NCI-H510A (cell line): ENCODE measurements around the gene PEX10.

Source experiments
- DNase-seq: peaks from one replicate; lab custom pipeline; 2025; lab: John Stamatoyannopoulos, UW

PEX10 gene

DNA sequence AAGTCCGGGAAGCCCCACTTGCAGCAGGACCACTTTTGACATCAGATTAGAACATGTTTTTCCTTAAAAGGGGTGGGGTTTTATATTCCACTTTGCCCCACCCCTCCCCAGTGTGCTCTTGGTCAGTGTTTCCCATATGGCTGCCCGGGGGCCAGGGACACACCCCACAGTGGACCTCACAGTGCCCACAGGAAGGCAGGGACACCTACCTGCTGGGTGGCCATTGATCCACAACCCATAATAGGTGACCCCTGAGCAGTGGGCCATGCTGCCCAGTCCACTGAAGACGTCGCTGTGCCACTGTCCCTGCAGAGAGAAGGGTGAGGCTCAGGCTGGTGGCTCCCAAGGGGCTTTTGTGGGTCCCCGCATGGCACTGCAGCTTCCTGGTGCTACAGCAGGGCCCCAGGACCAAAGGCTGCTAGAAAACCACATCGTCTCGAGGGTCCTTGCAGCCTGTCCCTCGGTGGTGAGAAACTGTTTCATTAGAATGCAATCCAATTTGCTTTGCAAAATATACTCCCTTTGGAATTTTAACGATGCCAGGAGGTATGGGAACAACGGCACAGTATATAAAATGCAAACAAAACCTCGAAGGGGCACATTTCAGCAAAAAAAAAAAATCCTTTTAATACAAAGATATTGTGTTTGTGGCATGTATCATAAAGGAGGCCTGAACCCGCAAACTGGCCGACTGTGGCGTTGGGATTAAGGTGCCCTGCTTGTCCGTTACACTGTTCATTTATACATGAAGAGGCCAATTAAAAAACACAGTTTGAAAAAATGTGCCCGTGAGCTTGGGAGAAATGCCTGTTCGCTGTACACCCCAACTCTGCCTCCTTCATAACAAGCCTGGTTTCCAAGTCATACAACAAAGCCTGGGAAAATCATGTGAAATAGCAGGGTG lies 37.9 kb downstream of the PEX10 start:
- DNase-seq: no peak

DNA sequence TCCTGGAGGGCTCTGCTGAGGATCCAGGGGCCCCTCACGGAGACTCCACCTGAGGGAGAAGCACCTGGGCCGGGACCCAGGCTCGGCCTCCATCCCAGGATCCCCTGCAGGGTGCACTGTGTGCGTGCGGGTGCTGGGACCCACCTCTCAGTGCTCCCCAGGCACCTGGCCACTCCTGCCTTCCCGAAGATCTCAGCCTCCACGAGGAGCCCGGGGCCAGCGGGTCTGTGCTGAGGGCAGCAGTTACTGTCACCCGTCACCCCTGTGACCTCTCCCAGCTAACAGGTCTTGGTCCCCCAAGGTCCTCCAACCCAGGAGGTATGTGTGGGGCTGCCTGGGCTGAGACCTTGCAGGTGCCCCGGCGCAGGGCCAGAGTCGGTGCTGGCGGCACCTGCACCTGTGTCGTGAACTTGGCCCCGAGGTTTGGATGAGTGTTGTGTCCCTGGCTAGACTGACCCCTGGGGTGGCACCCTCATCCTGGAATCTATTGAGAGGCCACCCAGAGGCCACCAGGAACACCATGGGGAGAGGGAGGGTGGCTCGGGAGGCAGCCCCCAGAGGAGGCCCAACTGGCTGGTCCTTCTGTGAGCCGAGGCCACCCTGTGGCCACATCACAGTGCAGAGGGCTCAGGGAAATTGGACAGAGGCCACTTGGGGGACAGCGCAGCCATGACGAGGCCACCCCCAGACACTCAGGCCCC lies 38.7 kb downstream of the PEX10 start:
- DNase-seq: no peak

DNA sequence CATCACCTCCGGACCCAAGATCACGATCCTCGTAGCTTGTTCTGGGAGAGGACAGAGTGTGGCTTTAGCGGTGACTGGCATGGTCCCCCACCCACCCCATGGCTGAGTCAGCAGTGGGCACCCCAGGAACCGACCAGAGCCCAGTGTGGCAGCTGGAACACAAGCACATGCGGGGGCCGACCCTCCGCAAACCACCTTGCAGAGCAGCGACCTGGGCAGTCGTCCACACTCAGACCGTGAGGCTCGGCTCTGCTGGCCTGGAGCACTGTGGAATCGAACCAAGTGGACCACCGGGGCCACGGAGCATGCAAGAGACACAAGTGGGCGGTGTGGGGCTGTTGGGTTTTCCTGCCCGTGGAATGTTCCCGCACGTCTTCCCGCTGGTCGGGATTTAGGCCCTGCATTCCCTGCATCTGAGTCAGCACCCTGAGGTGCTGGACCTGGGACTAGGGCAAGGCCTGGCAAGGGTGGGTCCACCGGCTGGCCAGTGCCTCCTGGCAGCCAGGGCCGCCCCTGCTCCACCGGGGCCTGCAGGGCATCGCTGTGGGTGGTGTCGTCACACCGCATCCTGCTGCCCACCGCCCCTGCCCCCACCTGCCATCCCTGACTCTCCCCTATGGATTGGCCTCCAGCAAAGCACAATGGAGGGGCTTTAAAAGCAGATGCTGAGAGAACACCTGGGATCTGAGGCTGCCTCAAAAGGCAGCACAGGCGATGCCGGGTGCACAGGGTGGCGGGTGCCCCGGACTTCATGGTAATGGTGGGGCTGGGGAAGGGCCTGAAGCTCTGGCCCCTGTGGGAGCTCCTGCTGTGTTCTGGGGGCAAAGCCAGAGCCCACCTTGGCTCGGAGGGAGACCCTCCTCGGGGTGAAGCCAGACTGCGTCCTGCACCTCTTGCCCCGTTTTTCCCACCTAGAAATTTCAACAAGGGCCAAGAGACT lies 39.5 kb downstream of the PEX10 start:
- DNase-seq: no peak

- no peak for DNase-seq
These were observed 44.2 kb downstream of the PEX10 start for GRCh38 chr1:2368053-2368744.

DNA sequence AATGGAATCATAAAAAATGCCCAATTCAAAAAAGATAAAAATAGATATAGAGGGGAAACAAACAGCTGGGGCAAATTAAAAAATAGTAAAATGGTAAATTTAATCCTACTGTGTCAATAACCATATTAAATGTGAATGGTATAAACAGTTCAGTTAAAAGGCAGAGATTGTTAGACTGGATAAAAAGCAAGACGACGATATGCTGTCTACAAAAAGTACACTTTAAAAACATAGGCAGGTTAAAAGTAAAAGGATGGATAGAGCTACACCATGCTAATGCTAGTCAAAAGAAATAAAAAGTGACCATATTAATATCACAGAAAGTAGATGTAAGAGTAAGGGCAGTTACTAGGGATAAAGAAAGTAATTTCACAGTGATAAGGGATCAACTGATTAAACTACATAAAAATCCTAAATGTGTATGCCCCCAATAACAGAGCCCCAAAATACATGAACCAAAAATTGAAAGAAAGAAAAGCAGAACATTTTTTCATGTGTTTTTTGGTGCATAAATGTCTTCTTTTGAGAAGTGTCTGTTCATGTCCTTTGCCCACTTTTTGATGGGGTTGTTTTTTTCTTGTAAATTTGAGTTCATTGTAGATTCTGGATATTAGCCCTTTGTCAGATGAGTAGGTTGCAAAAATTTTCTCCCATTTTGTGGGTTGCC lies 48.4 kb downstream of the PEX10 start:
- no peak for DNase-seq

- DNase-seq: no peak
These were observed 51.6 kb downstream of the PEX10 start for GRCh38 chr1:2360588-2361364.

DNA sequence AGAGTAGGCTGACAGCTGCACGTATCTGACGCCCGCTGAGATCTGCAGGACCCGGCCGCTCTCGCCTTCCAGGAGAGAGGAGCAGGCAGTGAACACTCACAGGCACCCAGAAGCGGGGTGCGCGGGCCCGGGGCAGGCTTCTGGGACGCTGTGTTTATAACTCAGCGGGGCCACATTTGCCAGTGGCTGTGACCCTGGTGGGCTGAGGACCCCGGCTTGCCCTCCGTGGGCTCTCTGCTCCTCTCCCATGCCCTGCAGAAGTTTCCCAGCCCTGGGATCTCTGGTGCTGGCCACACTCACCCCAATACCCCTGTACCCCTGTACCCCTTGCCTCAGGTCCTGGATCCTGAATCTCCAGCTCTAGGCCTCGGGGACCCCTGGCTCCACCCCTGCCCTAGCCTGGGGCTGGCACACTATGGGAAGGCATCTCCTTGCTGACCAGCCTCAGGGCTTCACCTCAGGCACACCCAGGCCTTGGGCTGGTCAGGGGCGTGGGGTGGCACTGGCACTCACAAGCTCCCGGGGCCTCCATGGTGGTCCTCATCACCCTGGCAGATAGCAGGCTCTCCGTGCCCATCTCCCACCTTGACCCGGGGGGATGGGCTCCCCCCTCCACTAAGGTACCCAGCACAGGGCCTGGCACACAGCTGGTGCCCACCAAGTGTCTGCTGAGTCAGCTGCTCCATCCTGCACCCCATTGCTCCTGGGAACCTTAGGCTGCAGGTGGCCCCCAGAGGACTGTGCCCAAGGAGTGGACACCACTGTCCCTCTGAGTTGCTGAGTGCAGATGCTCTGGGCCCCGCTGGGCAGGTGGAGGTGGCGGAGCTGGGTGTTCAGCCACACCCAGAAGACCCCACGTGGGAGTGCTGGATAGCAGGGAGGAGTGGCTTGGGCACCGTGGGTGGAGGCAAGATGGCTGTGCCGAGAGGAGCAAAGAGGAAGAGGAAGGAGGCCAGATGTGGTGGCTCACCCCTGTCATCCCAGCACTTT lies 53.4 kb downstream of the PEX10 start:
- no peak for DNase-seq

DNA sequence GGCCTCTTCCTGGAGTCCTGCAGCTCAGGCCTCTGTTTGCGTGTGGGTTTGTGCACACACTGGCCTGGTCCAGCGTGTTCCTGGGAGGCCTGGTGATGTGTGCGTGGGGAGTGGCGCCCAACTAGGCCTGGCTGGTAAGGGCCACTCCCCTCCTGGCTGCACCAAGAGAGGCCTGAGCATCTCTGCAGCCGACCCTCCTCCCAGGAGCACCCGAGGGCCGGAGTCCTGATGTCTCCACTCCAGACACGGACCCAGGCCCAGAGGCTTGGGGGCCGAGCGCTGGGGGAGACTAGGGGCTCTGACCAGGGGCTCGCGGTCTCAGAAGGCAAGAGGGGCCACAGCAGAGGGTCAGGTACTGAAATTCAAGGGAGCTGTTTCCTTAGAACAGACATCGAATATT lies 54.3 kb downstream of the PEX10 start:
- no peak for DNase-seq

DNA sequence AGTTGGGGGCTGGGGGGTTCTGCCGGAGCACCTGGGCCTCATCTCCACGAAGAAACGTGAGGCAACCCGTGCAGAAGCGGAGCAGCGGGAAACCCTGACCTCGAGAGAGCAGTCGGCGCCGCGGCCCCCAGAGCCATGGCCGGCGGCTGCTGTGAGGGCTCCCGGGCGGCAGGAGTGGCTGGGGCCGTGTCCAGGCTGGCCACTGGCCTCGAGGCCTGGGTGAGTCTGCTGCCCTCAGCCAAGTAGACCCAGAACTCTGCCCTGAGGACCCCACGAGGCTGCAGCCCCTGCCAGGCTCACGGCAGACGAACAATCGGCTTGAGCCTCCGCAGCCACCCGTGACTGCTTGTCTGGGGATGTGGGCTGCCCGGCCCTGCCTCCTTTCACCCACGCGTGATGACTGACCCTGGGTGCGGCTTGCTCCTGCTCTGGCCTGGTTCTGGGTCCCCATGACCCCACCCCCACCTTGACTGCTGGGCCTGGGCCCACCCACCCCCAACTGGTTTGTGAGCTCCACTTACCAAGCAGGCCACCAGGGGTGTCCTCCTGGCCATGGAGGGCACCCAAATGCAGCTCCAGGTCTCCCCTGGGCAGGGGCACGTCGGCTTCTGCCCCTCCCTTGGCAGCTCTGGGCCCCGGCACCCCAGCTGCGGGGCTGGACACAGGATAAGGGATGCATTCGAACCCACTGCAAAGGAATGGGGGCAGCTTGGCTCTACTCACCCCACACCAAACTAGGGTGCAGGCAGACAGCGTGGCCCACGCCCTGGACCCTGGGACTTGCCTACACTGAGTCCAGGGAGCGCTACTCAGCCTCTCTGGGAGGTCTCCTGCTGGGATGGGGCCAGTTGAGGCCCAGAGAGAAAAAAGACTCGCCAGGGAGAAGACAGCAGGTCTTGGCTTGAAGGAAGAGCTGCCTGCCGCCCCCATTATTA lies 55.2 kb downstream of the PEX10 start:
- DNase-seq: no peak

DNA sequence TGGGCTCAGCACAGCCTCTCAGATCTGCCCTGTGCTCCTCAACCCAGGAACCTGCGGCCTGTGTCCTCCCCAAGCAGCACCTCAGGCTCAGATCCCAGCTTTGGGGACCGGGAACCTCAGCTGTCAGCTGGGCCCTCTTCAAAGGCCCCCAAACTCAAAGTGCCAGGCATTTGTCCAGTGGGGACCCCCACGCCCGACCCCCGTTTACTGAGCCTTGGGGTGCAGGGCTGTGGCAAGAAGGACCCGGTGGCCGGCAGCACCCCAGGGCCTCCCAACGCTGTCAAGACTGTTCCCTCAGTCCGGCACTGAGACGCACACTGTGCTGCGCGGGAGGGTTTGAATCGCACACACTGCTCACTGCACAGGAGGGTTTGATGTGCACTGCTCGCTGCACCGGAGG lies 56.0 kb downstream of the PEX10 start:
- DNase-seq: no peak

DNA sequence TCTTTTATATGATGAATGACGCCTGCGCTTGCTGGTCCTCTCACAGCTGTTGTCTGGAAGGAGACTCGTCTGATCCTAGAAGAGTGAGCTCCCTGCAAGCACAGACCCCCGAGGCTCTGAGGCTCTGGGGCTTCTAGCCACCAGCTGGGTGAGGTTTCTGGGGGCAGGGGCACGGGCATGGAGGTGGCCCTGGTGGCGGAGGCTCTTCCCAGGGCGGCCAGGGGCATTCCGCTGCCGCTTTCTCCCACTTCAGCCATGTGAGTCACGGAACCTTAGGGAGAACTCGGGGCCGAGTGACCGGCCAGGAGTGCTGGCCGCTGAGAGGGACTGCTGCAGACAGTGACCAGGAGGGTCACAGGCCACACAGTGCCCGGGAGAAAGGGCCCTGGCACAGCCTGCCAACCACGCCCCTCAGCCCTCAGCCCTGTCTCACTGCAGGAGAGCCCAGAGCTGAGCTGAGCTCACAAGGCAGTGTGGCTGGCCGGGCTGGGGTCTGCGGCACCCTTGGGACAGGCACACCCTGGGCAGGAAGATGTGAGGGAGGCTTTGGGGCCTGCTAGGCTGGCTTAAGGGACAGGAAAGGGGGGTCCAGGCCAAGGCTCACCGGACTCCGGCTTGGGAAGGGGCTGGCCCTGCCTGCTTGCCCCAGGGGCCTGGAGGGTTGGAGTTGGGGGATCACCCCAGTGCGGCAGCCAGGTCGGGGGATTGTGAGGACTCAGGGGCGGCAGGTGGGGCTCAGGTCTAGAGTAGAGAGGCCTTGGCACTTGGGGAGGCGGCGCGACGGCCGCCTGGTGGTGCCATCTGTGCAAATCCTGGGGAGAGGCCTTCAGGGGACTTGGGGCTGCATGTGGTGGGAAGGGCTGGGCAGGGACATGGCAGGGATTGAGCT lies 56.7 kb downstream of the PEX10 start:
- no peak for DNase-seq

- no peak for DNase-seq
These were observed 57.6 kb downstream of the PEX10 start for GRCh38 chr1:2354511-2355372.
